ENCODE measurements around the gene AURKA. TPM values are rescaled to one million over a fixed set of nuclear protein-coding genes. Genes with fewer than 3 reads are reported as not detected.

AURKA gene
- total and polyA plus RNA-seq, 9 of the 15 experiments (the other 6 are each of a cell fraction or from before 2014, with no cell fraction given), result 72.7 to 162 (median 113) TPM

GRCh38 chr20:56420940-56421688, 29.1 kb upstream of the AURKA start:
- Histone ChIP-seq H3K27ac (ENCODE audit: extremely low read depth, low read depth, low read length) (peak overlapping the region; percentile 85), H3K27me3 (ENCODE audit: control insufficient read depth in 2 of 2, insufficient read depth in 2 of 2, low read length in 2 of 2) (no peaks in the 10 kb centered on the region), H3K4me1 (replicated peaks in 1 of 2; ENCODE audit: control insufficient read depth in 2 of 2, insufficient read depth in 2 of 2, low read length in 2 of 2) (peaks cover 30 to 80% of the 10 kb centered on the region in 2 experiments), H3K4me3 (no peak overlapping the region), H3K9me1 (ENCODE audit: control insufficient read depth, insufficient read depth, low read length) (no peaks in the 10 kb centered on the region), H3K9ac (ENCODE audit: insufficient read depth in 1 of 2, low read depth in 2 of 2, low read length in 2 of 2) (peak overlapping the region; percentile 47 to 62; a peak in 3 of 4 replicates), H3K4me2 (ENCODE audit: insufficient read depth, low read length) (peak overlapping the region; percentile 62), H4K20me1 (replicated peaks; ENCODE audit: control insufficient read depth, insufficient read depth, low read length) (peaks cover 9% of the 10 kb centered on the region; the same call in 1 of the 2 replicates), H3K36me3 (ENCODE audit: control insufficient read depth, insufficient read depth, low read length) (peaks cover 87% of the 10 kb centered on the region), H3K9me3 (replicated peaks; ENCODE audit: control insufficient read depth, insufficient read depth, low read depth, low read length) (no peaks in the 10 kb centered on the region), H3K79me2 (ENCODE audit: control insufficient read depth, insufficient read depth, low read length) (peaks cover 99% of the 10 kb centered on the region), H2AFZ (ENCODE audit: low read depth, low read length) (no peak overlapping the region)
- CTCF ChIA-PET (ENCODE audit: low intra/inter-chr PET ratio), result interaction anchor here (0.7 kb wide), 1 partner anchor 9 kb away, joined by 3 read pairs; no protein-coding TSS in a partner anchor
- intact Hi-C loops (cut with micrococcal nuclease) (no loop called here), in situ Hi-C loops (cut with MboI) (no loop called here)
- POLR2A ChIA-PET, result interaction anchor here (0.7 to 6.8 kb wide), 7 partner anchors 8 to 44 kb away, joined by 3 to 72 read pairs (median 6); partner anchors contain the start of genes AURKA, CASS4 and CSTF1
- WGBS (ENCODE audit: insufficient coverage, low coverage, missing lambda C conversion rate), result 28% methylated on average over 11 of the region's 11 CpGs
- ATAC-seq, result peak; percentile 12; the same call in 1 of the 3 replicates
- no peak for FAIRE-seq
- peak in 1 of 4 experiments; percentile 53 for DNase-seq (ENCODE audit: extremely low read depth in 1 of 4, low spot score in 3 of 4)
- no TSS peak for BruUV-seq (replicated peaks)
- TF ChIP-seq SMARCA4 (IDR thresholded peaks at IDR 0.05) (0 out of 2 replicates have a peak, but pooled peaks have one; percentile 21), CBFA2T3 (IDR thresholded peaks at IDR 0.05) (0 out of 2 replicates have a peak, but pooled peaks have one; percentile 14), HCFC1 (IDR thresholded peaks at IDR 0.05; ENCODE audit: low read depth, low read length) (no peak), SMARCC2 (IDR thresholded peaks at IDR 0.05; ENCODE audit: low read depth) (no peak), XRCC4 (IDR thresholded peaks at IDR 0.05; ENCODE audit: extremely low read depth, insufficient read depth, insufficient read length) (no peak), DACH1 (IDR thresholded peaks at IDR 0.05; ENCODE audit: partially characterized antibody) (peak; percentile 64), SMAD4 (CRISPR knock-in tag; conservative IDR thresholded peaks at IDR 0.05) (0 out of 2 replicates have a peak, but pooled peaks have one; percentile 22), ZNF592 (IDR thresholded peaks at IDR 0.05) (peak; percentile 47; the same call in 1 of the 2 replicates)

All from K562 (cell line).